ENCODE data around the gene VSTM2B.
A peak's percentile ranks its signal among the peaks of the same experiment; 100 is the strongest.

VSTM2B gene

DNA sequence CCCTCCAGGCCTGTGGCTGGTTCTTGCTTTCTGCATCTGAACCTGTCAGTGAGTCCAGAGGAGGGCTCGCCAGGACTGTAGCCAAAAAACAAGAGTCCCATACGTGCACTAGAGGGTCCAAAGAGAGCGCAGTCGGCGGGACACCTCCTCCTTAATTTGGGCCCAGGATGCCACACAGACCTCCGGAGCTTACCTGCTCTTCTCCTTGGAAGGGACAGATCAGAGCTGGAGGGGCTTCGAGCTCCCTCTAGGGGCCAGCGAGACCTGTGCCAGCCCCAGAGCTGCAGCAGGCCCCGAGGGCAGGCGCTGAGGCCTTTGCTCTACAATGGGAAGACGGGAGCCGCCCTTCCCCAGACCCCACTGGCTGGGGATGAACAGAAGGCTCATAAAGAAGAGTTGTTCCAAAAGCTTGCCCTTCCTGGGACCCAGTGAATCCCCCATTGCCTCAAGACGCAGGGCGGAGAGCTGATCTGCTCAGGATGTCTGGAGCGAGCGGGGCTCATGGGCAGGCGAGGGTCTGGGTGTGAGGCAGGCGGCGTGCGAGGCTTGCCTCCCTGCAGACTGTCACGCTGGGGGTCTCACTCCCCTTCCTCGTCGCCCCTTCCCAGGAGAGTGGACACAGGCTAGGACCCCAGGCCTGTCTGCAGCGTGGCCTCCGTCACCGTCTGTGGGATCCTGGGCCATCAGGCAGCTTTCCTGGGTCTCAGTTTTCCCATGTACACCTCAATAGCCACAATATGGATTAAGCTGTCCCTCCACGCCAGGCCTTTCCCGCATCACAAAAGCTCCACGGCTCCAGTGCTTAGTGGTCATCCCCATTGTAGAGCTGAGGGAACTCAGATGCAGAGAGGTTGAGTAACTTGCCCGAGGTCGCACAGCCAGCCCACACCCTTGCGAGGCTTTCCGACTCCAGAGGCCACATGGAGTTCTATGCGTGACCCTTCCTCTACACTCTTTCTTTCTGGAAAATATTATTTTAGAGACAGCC is 46.9 kb upstream of the VSTM2B start:
- Histone ChIP-seq H2BK12ac (ENCODE audit: low read length in 2 of 2) (peak overlapping the region in 1 of 2 experiments; percentile 13), H4K8ac (ENCODE audit: low read length) (no peak overlapping the region), H3K27me3 (ENCODE audit: control insufficient read depth in 1 of 2, insufficient read depth in 1 of 2, low read length in 2 of 2) (no peaks in the 10 kb centered on the region), H3K23ac (ENCODE audit: low read length in 2 of 2) (no peak overlapping the region), H3K27ac (ENCODE audit: low read length, poor library complexity, severe bottlenecking) (no peak overlapping the region), H3K9ac (ENCODE audit: low read length) (no peak overlapping the region), H3K4me2 (ENCODE audit: low read length, poor library complexity, severe bottlenecking) (no peak overlapping the region), H2BK15ac (ENCODE audit: low read depth, poor library complexity, severe bottlenecking) (no peak overlapping the region), H3K9me3 (ENCODE audit: control insufficient read depth, low read length) (no peaks in the 10 kb centered on the region), H4K91ac (ENCODE audit: low read length) (no peak overlapping the region), H2BK5ac (ENCODE audit: low read depth, low read length, poor library complexity, severe bottlenecking) (no peak overlapping the region), H3K4me3 (ENCODE audit: insufficient read depth in 1 of 2, low read depth in 1 of 2, low read length in 2 of 2) (no peak overlapping the region), H2BK120ac (ENCODE audit: low read depth, low read length) (no peak overlapping the region), H2AK5ac (ENCODE audit: low read length, severe bottlenecking) (no peak overlapping the region), H3K4me1 (ENCODE audit: control insufficient read depth, insufficient read depth, low read depth, low read length) (no peaks in the 10 kb centered on the region), H3K79me1 (replicated peaks; ENCODE audit: low read length, poor library complexity, severe bottlenecking) (no peaks in the 10 kb centered on the region), H3K14ac (ENCODE audit: low read length in 2 of 2) (no peak overlapping the region), H2AFZ (ENCODE audit: low read depth, low read length) (no peak overlapping the region), H3K4ac (ENCODE audit: low read depth in 1 of 2, low read length in 2 of 2) (no peak overlapping the region), H3K18ac (ENCODE audit: low read depth in 1 of 2, low read length in 2 of 2) (no peak overlapping the region), H3K36me3 (ENCODE audit: control insufficient read depth in 1 of 2, insufficient read depth in 2 of 2, low read depth in 1 of 2, low read length in 2 of 2) (no peaks in the 10 kb centered on the region)
- no peak for DNase-seq
- 56% methylated on average over 34 of the region's 34 CpGs for WGBS

- 63% methylated on average over 3 of the region's 3 CpGs for WGBS
- H3K18ac ChIP-seq (ENCODE audit: low read depth in 1 of 2, low read length in 2 of 2), result no peak overlapping the region
- H3K36me3 ChIP-seq (ENCODE audit: control insufficient read depth in 1 of 2, insufficient read depth in 2 of 2, low read depth in 1 of 2, low read length in 2 of 2), result no peaks in the 10 kb centered on the region
- H3K9ac ChIP-seq (ENCODE audit: low read length), result no peak overlapping the region
- no peak for DNase-seq
- no peaks in the 10 kb centered on the region for H3K4me1 ChIP-seq (ENCODE audit: control insufficient read depth, insufficient read depth, low read depth, low read length)
- H2AFZ ChIP-seq (ENCODE audit: low read depth, low read length), result no peak overlapping the region
- H3K4me3 ChIP-seq (ENCODE audit: insufficient read depth in 1 of 2, low read depth in 1 of 2, low read length in 2 of 2), result no peak overlapping the region
- no peak overlapping the region for H2BK5ac ChIP-seq (ENCODE audit: low read depth, low read length, poor library complexity, severe bottlenecking)
- H3K79me1 ChIP-seq (replicated peaks; ENCODE audit: low read length, poor library complexity, severe bottlenecking), result no peaks in the 10 kb centered on the region
- H4K91ac ChIP-seq (ENCODE audit: low read length), result no peak overlapping the region
- no peak overlapping the region for H3K27ac ChIP-seq (ENCODE audit: low read length, poor library complexity, severe bottlenecking)
- no peak overlapping the region for H3K4me2 ChIP-seq (ENCODE audit: low read length, poor library complexity, severe bottlenecking)
- H2BK120ac ChIP-seq (ENCODE audit: low read depth, low read length), result no peak overlapping the region
- H3K9me3 ChIP-seq (ENCODE audit: control insufficient read depth, low read length), result no peaks in the 10 kb centered on the region
- no peak overlapping the region for H2BK12ac ChIP-seq (ENCODE audit: low read length in 2 of 2)
- H3K14ac ChIP-seq (ENCODE audit: low read length in 2 of 2), result no peak overlapping the region
- no peak overlapping the region for H4K8ac ChIP-seq (ENCODE audit: low read length)
- no peaks in the 10 kb centered on the region for H3K27me3 ChIP-seq (ENCODE audit: control insufficient read depth in 1 of 2, insufficient read depth in 1 of 2, low read length in 2 of 2)
- H3K4ac ChIP-seq (ENCODE audit: low read depth in 1 of 2, low read length in 2 of 2), result no peak overlapping the region
- H3K23ac ChIP-seq (ENCODE audit: low read length in 2 of 2), result no peak overlapping the region
- H2AK5ac ChIP-seq (ENCODE audit: low read length, severe bottlenecking), result no peak overlapping the region
- H2BK15ac ChIP-seq (ENCODE audit: low read depth, poor library complexity, severe bottlenecking), result no peak overlapping the region
Measured at GRCh38 chr19:29479941-29480340, 45.9 kb upstream of the VSTM2B start.

DNA sequence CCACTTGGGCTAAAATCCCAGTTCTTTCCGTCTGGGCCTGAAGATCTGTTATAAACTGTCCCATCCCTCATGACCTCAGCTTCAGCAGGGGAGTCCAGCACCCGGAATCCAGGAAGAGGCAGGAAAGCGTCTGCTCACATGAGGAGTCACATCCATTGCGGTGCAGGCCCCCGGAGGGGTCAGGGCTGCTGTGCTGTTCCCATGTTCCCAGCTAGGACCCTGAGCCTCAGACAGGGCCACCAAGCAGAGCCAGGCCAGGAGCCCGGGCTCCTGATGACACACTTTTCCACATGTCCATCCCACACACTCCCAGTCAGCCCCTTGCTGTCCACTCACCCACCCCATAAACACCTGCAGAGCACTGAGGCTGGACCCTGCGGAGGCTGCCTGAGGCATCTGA is 45.3 kb upstream of the VSTM2B start:
- no peaks in the 10 kb centered on the region for H3K4me1 ChIP-seq (ENCODE audit: control insufficient read depth, insufficient read depth, low read depth, low read length)
- H2BK120ac ChIP-seq (ENCODE audit: low read depth, low read length), result no peak overlapping the region
- H3K9me3 ChIP-seq (ENCODE audit: control insufficient read depth, low read length), result no peaks in the 10 kb centered on the region
- no peak overlapping the region for H2AK5ac ChIP-seq (ENCODE audit: low read length, severe bottlenecking)
- no peaks in the 10 kb centered on the region for H3K27me3 ChIP-seq (ENCODE audit: control insufficient read depth in 1 of 2, insufficient read depth in 1 of 2, low read length in 2 of 2)
- no peak overlapping the region for H3K4me2 ChIP-seq (ENCODE audit: low read length, poor library complexity, severe bottlenecking)
- no peak overlapping the region for H2BK15ac ChIP-seq (ENCODE audit: low read depth, poor library complexity, severe bottlenecking)
- H2BK5ac ChIP-seq (ENCODE audit: low read depth, low read length, poor library complexity, severe bottlenecking), result no peak overlapping the region
- no peak overlapping the region for H2AFZ ChIP-seq (ENCODE audit: low read depth, low read length)
- WGBS, result 61% methylated on average over 7 of the region's 7 CpGs
- no peak for DNase-seq
- no peak overlapping the region for H3K27ac ChIP-seq (ENCODE audit: low read length, poor library complexity, severe bottlenecking)
- no peak overlapping the region for H3K4ac ChIP-seq (ENCODE audit: low read depth in 1 of 2, low read length in 2 of 2)
- H3K36me3 ChIP-seq (ENCODE audit: control insufficient read depth in 1 of 2, insufficient read depth in 2 of 2, low read depth in 1 of 2, low read length in 2 of 2), result no peaks in the 10 kb centered on the region
- no peak overlapping the region for H4K8ac ChIP-seq (ENCODE audit: low read length)
- H4K91ac ChIP-seq (ENCODE audit: low read length), result no peak overlapping the region
- H3K9ac ChIP-seq (ENCODE audit: low read length), result no peak overlapping the region
- no peak overlapping the region for H2BK12ac ChIP-seq (ENCODE audit: low read length in 2 of 2)
- H3K79me1 ChIP-seq (replicated peaks; ENCODE audit: low read length, poor library complexity, severe bottlenecking), result no peaks in the 10 kb centered on the region
- no peak overlapping the region for H3K4me3 ChIP-seq (ENCODE audit: insufficient read depth in 1 of 2, low read depth in 1 of 2, low read length in 2 of 2)
- H3K14ac ChIP-seq (ENCODE audit: low read length in 2 of 2), result no peak overlapping the region
- no peak overlapping the region for H3K18ac ChIP-seq (ENCODE audit: low read depth in 1 of 2, low read length in 2 of 2)
- H3K23ac ChIP-seq (ENCODE audit: low read length in 2 of 2), result no peak overlapping the region

DNA sequence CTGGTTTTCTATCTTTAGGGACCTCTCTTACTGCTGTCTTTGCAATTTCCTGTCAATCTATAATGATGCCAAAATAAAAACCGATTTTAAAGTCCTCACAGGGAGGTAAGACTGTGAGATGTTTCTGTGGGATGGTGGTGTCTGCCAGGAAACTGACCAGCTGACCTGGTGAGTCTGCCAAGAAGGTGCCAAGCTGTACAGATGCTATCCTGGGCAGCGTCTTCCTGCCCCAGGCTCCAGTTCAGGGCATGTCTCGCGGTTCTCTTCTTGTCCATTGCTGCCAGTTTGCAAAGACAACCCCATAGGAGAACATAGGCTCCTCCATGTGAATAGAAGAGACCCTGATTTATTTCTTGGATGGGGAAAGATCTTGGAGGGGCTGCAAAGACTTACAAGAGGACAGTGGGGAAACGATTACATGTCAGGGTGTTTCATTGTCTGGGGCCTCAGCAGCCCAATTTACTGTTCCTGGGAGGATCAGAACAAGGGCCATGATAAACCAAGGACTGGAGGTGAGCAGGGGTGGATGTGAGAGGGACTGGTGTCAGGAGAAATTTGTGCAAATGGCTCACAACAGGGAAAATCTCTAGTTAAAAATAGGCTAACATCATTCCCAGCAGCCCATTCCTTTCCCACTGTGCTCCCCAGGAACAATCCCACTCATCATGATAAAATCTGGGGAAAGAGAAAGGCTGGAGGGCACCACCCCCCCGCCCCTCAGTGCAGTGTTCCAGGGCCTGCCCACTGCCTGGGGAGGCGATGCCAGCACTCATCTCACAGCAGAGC is 42.7 kb upstream of the VSTM2B start:
- Histone ChIP-seq H2AK5ac (ENCODE audit: low read length, severe bottlenecking) (no peak overlapping the region), H3K4ac (ENCODE audit: low read depth in 1 of 2, low read length in 2 of 2) (no peak overlapping the region), H2BK120ac (ENCODE audit: low read depth, low read length) (no peak overlapping the region), H3K4me3 (ENCODE audit: insufficient read depth in 1 of 2, low read depth in 1 of 2, low read length in 2 of 2) (no peak overlapping the region), H2BK12ac (ENCODE audit: low read length in 2 of 2) (no peak overlapping the region), H3K9ac (ENCODE audit: low read length) (no peak overlapping the region), H3K36me3 (ENCODE audit: control insufficient read depth in 1 of 2, insufficient read depth in 2 of 2, low read depth in 1 of 2, low read length in 2 of 2) (no peaks in the 10 kb centered on the region), H2AFZ (ENCODE audit: low read depth, low read length) (no peak overlapping the region), H4K8ac (ENCODE audit: low read length) (no peak overlapping the region), H3K18ac (ENCODE audit: low read depth in 1 of 2, low read length in 2 of 2) (no peak overlapping the region), H3K23ac (ENCODE audit: low read length in 2 of 2) (no peak overlapping the region), H4K91ac (ENCODE audit: low read length) (no peak overlapping the region), H3K27me3 (ENCODE audit: control insufficient read depth in 1 of 2, insufficient read depth in 1 of 2, low read length in 2 of 2) (no peaks in the 10 kb centered on the region), H3K9me3 (ENCODE audit: control insufficient read depth, low read length) (no peaks in the 10 kb centered on the region), H2BK5ac (ENCODE audit: low read depth, low read length, poor library complexity, severe bottlenecking) (no peak overlapping the region), H3K27ac (ENCODE audit: low read length, poor library complexity, severe bottlenecking) (no peak overlapping the region), H3K14ac (ENCODE audit: low read length in 2 of 2) (no peak overlapping the region), H3K79me1 (replicated peaks; ENCODE audit: low read length, poor library complexity, severe bottlenecking) (no peaks in the 10 kb centered on the region), H3K4me1 (ENCODE audit: control insufficient read depth, insufficient read depth, low read depth, low read length) (no peaks in the 10 kb centered on the region), H2BK15ac (ENCODE audit: low read depth, poor library complexity, severe bottlenecking) (no peak overlapping the region), H3K4me2 (ENCODE audit: low read length, poor library complexity, severe bottlenecking) (no peak overlapping the region)
- 61% methylated on average over 7 of the region's 7 CpGs for WGBS
- DNase-seq, result no peak
